H9 (cell line): Measurements from ENCODE around the gene OR10AD1. TPM values are rescaled to one million over a fixed set of nuclear protein-coding genes. Genes with fewer than 3 reads are reported as not detected.

Experiments used
- DNase-seq: peaks from one replicate; pipeline ENCODE4 v3.0.0-alpha.2; 2017
- H2AFZ ChIP-seq: one replicate; pipeline ENCODE4 v1.6.1; 2013; ENCODE audit warnings: mild to moderate bottlenecking, low read length, control low read depth, moderate library complexity
- H2AK5ac ChIP-seq: 2 replicates; pipeline ENCODE4 v1.6.1; 2013; ENCODE audit warnings: low read length, control low read depth, mixed read lengths; ENCODE audit not compliant: insufficient read length
- H2BK120ac ChIP-seq: one replicate; pipeline ENCODE4 v1.6.1; 2013; ENCODE audit warnings: low read depth, mild to moderate bottlenecking, low read length, control low read depth, inconsistent platforms; ENCODE audit not compliant: poor library complexity, severe bottlenecking
- H2BK12ac ChIP-seq: 2 replicates; pipeline ENCODE4 v1.6.1; 2013; ENCODE audit warnings: low read length, control low read depth, mixed read lengths, low read depth; ENCODE audit not compliant: insufficient read length
- H2BK15ac ChIP-seq: 2 replicates; pipeline ENCODE4 v1.6.1; 2013; ENCODE audit warnings: low read depth, low read length, control low read depth
- H2BK20ac ChIP-seq: one replicate; pipeline ENCODE4 v1.6.1; 2013; ENCODE audit warnings: low read depth, mild to moderate bottlenecking, low read length, control low read depth, inconsistent platforms; ENCODE audit not compliant: poor library complexity, severe bottlenecking
- H2BK5ac ChIP-seq: 2 replicates; pipeline ENCODE4 v1.6.1; 2013; ENCODE audit warnings: low read length, control low read depth, mixed read lengths; ENCODE audit not compliant: insufficient read length
- H3K14ac ChIP-seq: 2 replicates; pipeline ENCODE4 v1.6.1; 2013; ENCODE audit warnings: low read length, control low read depth; ENCODE audit not compliant: insufficient read depth
- H3K18ac ChIP-seq: 2 replicates; pipeline ENCODE4 v1.6.1; 2013; ENCODE audit warnings: low read depth, mild to moderate bottlenecking, mixed read lengths, low read length, control low read depth; ENCODE audit not compliant: insufficient read length
- H3K23ac ChIP-seq: 2 replicates; pipeline ENCODE4 v1.6.1; 2013; ENCODE audit warnings: low read length, control low read depth, mixed read lengths, low read depth; ENCODE audit not compliant: insufficient read length
- H3K23me2 ChIP-seq: 2 replicates; pipeline ENCODE4 v1.6.1; 2013; ENCODE audit warnings: low read depth, mild to moderate bottlenecking, mixed read lengths, low read length, control low read depth; ENCODE audit not compliant: insufficient read length, poor library complexity, severe bottlenecking
- H3K27ac ChIP-seq: 2 replicates; pipeline ENCODE4 v1.5.1; 2013; ENCODE audit warnings: low read length, control low read depth, mixed read lengths, low read depth; ENCODE audit not compliant: insufficient read length
- H3K27me3 ChIP-seq: 2 replicates; pipeline ENCODE4 v1.6.1; 2013; ENCODE audit warnings: low read length, control low read depth, inconsistent platforms; ENCODE audit not compliant: insufficient read depth
- H3K4ac ChIP-seq: 2 replicates; pipeline ENCODE4 v1.6.1; 2013; ENCODE audit warnings: low read depth, mild to moderate bottlenecking, control low read depth, inconsistent platforms, low read length, moderate library complexity
- H3K4me1 ChIP-seq: 2 replicates; pipeline ENCODE4 v1.6.1; 2013; ENCODE audit warnings: low read length, control low read depth, inconsistent platforms; ENCODE audit not compliant: insufficient read depth
- H3K4me2 ChIP-seq: 2 replicates; pipeline ENCODE4 v1.6.1; 2013; ENCODE audit warnings: low read length, control low read depth, mixed read lengths; ENCODE audit not compliant: insufficient read length, insufficient read depth
- H3K56ac ChIP-seq: 2 replicates; pipeline ENCODE4 v1.6.1; 2013; ENCODE audit warnings: low read depth, mild to moderate bottlenecking, mixed read lengths, low read length, control low read depth; ENCODE audit not compliant: insufficient read length
- H3K79me1 ChIP-seq: 2 replicates; pipeline ENCODE4 v1.6.1; 2013; ENCODE audit warnings: low read depth, mild to moderate bottlenecking, moderate library complexity, low read length, control low read depth, inconsistent platforms; ENCODE audit not compliant: insufficient read depth, poor library complexity, severe bottlenecking
- H3K79me2 ChIP-seq: 2 replicates; pipeline ENCODE4 v1.6.1; 2013; ENCODE audit warnings: low read length, control low read depth, inconsistent platforms; ENCODE audit not compliant: insufficient read depth
- H3K9ac ChIP-seq: 2 replicates; pipeline ENCODE4 v1.6.1; 2013; ENCODE audit warnings: low read length, control low read depth, mixed read lengths; ENCODE audit not compliant: insufficient read length; ENCODE audit errors: extremely low read depth
- H3K9me3 ChIP-seq: one replicate; pipeline ENCODE4 v1.6.1; 2013; ENCODE audit warnings: low read depth, low read length, inconsistent platforms; ENCODE audit not compliant: control insufficient read depth
- H3T11ph ChIP-seq: one replicate; pipeline ENCODE4 v1.6.1; 2013; ENCODE audit warnings: mild to moderate bottlenecking, low read length, control low read depth, inconsistent platforms
- H4K20me1 ChIP-seq: one replicate; pipeline ENCODE4 v1.6.1; 2013; ENCODE audit not compliant: control insufficient read depth, insufficient read length, insufficient read depth
- H4K5ac ChIP-seq: 2 replicates; pipeline ENCODE4 v1.6.1; 2013; ENCODE audit warnings: low read depth, mild to moderate bottlenecking, mixed read lengths, low read length, control low read depth; ENCODE audit not compliant: insufficient read length
- H4K8ac ChIP-seq: replicated peaks from 2 replicates; pipeline ENCODE4 v1.6.1; 2013; ENCODE audit warnings: low read length, control low read depth, mixed read lengths, low read depth; ENCODE audit not compliant: insufficient read length
- H4K91ac ChIP-seq: 2 replicates; pipeline ENCODE4 v1.6.1; 2013; ENCODE audit warnings: low read depth, mild to moderate bottlenecking, moderate library complexity, mixed read lengths, low read length, control low read depth; ENCODE audit not compliant: insufficient read length
- H3K27ac Mint-ChIP-seq, 3 experiments: 2 replicates in 2 of 3; 3 replicates in 1 of 3; pipeline ENCODE4 v1.8.0; 2020 to 2021; ENCODE audit warnings: mixed read lengths in 3 of 3, mild to moderate bottlenecking in 1 of 3, moderate library complexity in 1 of 3
- H3K27me3 Mint-ChIP-seq: 2 replicates; pipeline ENCODE4 v1.8.0; 2021; ENCODE audit warnings: low read depth, mild to moderate bottlenecking, moderate library complexity, mixed read lengths
- H3K36me3 Mint-ChIP-seq, 3 experiments: 2 replicates in 2 of 3; 3 replicates in 1 of 3; pipeline ENCODE4 v1.8.0; 2020 to 2021; ENCODE audit warnings: low read depth in 3 of 3, mixed read lengths in 3 of 3; ENCODE audit not compliant: insufficient read depth in 1 of 3
- H3K4me1 Mint-ChIP-seq, 2 experiments: 2 replicates each; pipeline ENCODE4 v1.8.0; 2020; ENCODE audit warnings: mixed read lengths in 2 of 2
- H3K4me3 Mint-ChIP-seq, 2 experiments: 2 replicates in 1 of 2; 3 replicates in 1 of 2; pipeline ENCODE4 v1.8.0; 2020 to 2021; ENCODE audit warnings: mild to moderate bottlenecking in 2 of 2, mixed read lengths in 2 of 2, moderate library complexity in 1 of 2
- H3K9me3 Mint-ChIP-seq, 2 experiments: 2 replicates in 1 of 2; 3 replicates in 1 of 2; pipeline ENCODE4 v1.8.0; 2020; ENCODE audit warnings: mild to moderate bottlenecking in 2 of 2, mixed read lengths in 2 of 2, moderate library complexity in 1 of 2
- WGBS: extraction: QIAGEN DNeasy Blood & Tissue Kit; methylation state at CpG from one replicate; pipeline ENCODE4 v1.1.7; 2013; ENCODE audit warnings: missing lambda C conversion rate, low lambda C conversion rate, mixed read lengths; ENCODE audit not compliant: insufficient read length; ENCODE audit errors: extremely low coverage; 5-methylcytosine and 5-hydroxymethylcytosine counted together
- total RNA-seq: library from RNA; stranded (reverse); gene quantifications from 2 replicates; pipeline ENCODE4 v1.2.1, GENCODE V29; 2021
- TF ChIP-seq, protein P1 (sequence below): fragments of 200-600 bp; sonication (generic); conservative IDR thresholded peaks from 3 replicates; pipeline ENCODE4 v1.8.0; 2021; ENCODE audit warnings: antibody characterized with exemption, mild to moderate bottlenecking

OR10AD1 gene
- total RNA-seq, 1 experiment from 2014 or later = not detected

DNA sequence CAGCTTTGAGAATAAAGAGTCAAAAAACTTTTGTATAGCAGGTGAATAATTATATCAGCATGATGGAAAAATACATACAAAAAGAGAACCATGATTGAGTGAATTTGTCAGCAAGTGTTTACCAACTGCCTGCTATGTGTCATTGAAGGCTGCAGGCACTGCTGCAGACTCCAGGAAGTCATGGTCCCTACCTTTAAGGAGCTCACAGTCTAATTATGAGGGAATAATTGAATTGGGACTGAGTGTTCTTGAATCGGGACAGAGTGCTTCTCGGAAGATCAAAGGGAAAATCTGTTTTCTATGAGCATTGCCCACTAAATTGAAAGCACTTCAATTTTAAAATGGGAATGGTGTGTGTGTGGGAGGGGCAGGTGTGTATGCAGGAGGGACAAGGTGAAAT, 9.5 kb downstream of the OR10AD1 start:
- H3K4me2 ChIP-seq = no peak overlapping the region

More for the DNA sequence above, 9.5 kb downstream of the OR10AD1 start:
- no CpG with 5 or more reads among the region's 2 CpGs for WGBS
- no peaks in the 10 kb centered on the region for H3K36me3 Mint-ChIP-seq
- DNase-seq = no peak
- no peak overlapping the region for H2BK5ac ChIP-seq
- no peaks in the 10 kb centered on the region for H3K79me1 ChIP-seq
- no peak overlapping the region for H4K5ac ChIP-seq
- H3T11ph ChIP-seq = no peak overlapping the region
- H4K20me1 ChIP-seq = no peaks in the 10 kb centered on the region
- no peak overlapping the region for H2AK5ac ChIP-seq
- no peaks in the 10 kb centered on the region for H3K9me3 Mint-ChIP-seq
- no peak overlapping the region for H2BK20ac ChIP-seq
- H3K27ac Mint-ChIP-seq = no peak overlapping the region
- no peak overlapping the region for H3K4ac ChIP-seq
- no peak overlapping the region for H2BK15ac ChIP-seq
- H3K27me3 Mint-ChIP-seq = peaks cover 73% of the 10 kb centered on the region
- no peak overlapping the region for H3K56ac ChIP-seq
- H3K9ac ChIP-seq = no peak overlapping the region
- no peak overlapping the region for H4K8ac ChIP-seq
- H2AFZ ChIP-seq = no peak overlapping the region
- H3K79me2 ChIP-seq = no peaks in the 10 kb centered on the region
- H4K91ac ChIP-seq = no peak overlapping the region
- peaks cover 7 to 9% of the 10 kb centered on the region in 2 experiments; a peak in 3 of 4 replicates for H3K4me1 Mint-ChIP-seq
- no peaks in the 10 kb centered on the region for H3K9me3 ChIP-seq
- TF ChIP-seq, protein P1, sequence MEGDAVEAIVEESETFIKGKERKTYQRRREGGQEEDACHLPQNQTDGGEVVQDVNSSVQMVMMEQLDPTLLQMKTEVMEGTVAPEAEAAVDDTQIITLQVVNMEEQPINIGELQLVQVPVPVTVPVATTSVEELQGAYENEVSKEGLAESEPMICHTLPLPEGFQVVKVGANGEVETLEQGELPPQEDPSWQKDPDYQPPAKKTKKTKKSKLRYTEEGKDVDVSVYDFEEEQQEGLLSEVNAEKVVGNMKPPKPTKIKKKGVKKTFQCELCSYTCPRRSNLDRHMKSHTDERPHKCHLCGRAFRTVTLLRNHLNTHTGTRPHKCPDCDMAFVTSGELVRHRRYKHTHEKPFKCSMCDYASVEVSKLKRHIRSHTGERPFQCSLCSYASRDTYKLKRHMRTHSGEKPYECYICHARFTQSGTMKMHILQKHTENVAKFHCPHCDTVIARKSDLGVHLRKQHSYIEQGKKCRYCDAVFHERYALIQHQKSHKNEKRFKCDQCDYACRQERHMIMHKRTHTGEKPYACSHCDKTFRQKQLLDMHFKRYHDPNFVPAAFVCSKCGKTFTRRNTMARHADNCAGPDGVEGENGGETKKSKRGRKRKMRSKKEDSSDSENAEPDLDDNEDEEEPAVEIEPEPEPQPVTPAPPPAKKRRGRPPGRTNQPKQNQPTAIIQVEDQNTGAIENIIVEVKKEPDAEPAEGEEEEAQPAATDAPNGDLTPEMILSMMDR = no peak
- H3K23me2 ChIP-seq = peaks cover 4% of the 10 kb centered on the region
- H3K27ac ChIP-seq = no peak overlapping the region
- H3K4me3 Mint-ChIP-seq = no peak overlapping the region
- no peak overlapping the region for H3K14ac ChIP-seq
- H2BK12ac ChIP-seq = no peak overlapping the region
- no peak overlapping the region for H3K23ac ChIP-seq
- no peaks in the 10 kb centered on the region for H3K4me1 ChIP-seq
- H3K18ac ChIP-seq = no peak overlapping the region
- no peaks in the 10 kb centered on the region for H3K27me3 ChIP-seq
- H2BK120ac ChIP-seq = no peak overlapping the region
